ENCODE measurements around the gene RGL1. TPM values are rescaled to one million over a fixed set of nuclear protein-coding genes. Genes with fewer than 3 reads are reported as not detected.
A peak's percentile ranks its signal among the peaks of the same experiment; 100 is the strongest.

The RGL1 gene
- total RNA-seq, 4 donors from 2014 or later = 66.8 to 88.3 (median 74.6) TPM

GRCh38 chr1:183918589-183918988 lies 113.7 kb downstream of the RGL1 start:
- DNase-seq (ENCODE audit: low spot score) = no peak
- no peak for ATAC-seq (ENCODE audit: low FRiP score)
- TF ChIP-seq, protein P1, sequence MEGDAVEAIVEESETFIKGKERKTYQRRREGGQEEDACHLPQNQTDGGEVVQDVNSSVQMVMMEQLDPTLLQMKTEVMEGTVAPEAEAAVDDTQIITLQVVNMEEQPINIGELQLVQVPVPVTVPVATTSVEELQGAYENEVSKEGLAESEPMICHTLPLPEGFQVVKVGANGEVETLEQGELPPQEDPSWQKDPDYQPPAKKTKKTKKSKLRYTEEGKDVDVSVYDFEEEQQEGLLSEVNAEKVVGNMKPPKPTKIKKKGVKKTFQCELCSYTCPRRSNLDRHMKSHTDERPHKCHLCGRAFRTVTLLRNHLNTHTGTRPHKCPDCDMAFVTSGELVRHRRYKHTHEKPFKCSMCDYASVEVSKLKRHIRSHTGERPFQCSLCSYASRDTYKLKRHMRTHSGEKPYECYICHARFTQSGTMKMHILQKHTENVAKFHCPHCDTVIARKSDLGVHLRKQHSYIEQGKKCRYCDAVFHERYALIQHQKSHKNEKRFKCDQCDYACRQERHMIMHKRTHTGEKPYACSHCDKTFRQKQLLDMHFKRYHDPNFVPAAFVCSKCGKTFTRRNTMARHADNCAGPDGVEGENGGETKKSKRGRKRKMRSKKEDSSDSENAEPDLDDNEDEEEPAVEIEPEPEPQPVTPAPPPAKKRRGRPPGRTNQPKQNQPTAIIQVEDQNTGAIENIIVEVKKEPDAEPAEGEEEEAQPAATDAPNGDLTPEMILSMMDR (IDR thresholded peaks at IDR 0.05) = no peak

- DNase-seq (ENCODE audit: low spot score) (no peak), ATAC-seq (ENCODE audit: low FRiP score) (no peak)
- TF ChIP-seq, protein P1 (IDR thresholded peaks at IDR 0.05) = no peak
Observed at GRCh38 chr1:183920651-183921050, 115.7 kb downstream of the RGL1 start.

GRCh38 chr1:183922197-183922596 lies 117.3 kb downstream of the RGL1 start:
- no peak for DNase-seq (ENCODE audit: low spot score)
- ATAC-seq (ENCODE audit: low FRiP score) = no peak
- TF ChIP-seq, protein P1 (IDR thresholded peaks at IDR 0.05) = no peak

DNA sequence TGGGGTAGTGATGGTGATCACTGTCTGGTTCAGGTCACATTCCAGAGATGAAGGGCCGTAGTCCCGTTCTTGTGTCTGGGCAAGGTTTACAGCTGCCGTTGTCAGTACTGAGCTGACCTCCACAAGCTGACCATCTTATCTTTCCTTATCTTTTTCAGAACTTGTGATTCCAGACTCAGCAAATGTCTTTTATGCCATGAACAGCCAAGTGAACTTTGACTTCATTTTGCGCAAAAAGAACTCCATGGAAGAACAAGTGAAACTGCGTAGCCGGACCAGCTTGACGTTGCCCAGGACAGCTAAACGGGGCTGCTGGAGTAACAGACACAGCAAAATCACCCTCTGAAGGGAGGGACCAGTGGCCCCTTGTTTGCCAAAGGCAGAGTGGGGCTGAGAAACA lies 121.0 kb downstream of the RGL1 start:
- TF ChIP-seq, protein P1 (IDR thresholded peaks at IDR 0.05) = no peak
- ATAC-seq (ENCODE audit: low FRiP score) = no peak
- no peak for DNase-seq (ENCODE audit: low spot score)

- ATAC-seq (ENCODE audit: low FRiP score) = no peak
Observed at GRCh38 chr1:183926983-183927382, 122.1 kb downstream of the RGL1 start.

DNA sequence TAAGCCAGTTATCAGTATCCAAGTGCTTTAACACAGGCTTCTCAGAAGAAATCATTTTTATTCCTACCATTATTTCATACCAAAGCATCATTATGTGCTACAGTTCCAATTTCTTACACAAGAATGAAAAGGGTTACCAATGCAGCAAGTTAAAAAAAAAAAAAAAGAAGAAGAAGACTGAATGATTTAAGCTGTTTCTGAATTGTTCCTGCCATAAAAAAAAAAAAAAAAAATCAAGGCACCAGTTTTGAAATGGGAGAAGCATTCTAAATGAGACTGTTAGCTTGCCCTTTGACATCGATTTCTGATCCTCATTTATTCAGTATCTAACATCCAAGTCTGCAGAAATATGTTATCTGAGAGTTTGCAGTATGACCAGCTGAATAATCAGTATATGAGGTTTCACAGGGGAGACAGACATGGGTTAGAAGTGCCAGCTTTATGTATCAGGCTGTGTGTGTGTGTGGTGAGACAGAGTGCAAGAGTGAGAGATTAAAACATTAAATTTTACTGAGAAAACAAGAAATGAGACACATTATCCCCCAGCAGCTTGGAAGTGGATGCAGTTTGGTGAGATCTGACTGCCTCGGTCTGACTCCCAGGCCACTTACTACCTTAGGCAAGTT lies 126.8 kb downstream of the RGL1 start:
- ATAC-seq (ENCODE audit: low FRiP score) (peak; percentile 15), DNase-seq (ENCODE audit: low spot score) (no peak)
- TF ChIP-seq, protein P1 (IDR thresholded peaks at IDR 0.05) = no peak

More at GRCh38 chr1:183926983-183927382, 122.1 kb downstream of the RGL1 start:
- TF ChIP-seq, protein P1 (IDR thresholded peaks at IDR 0.05) = no peak
- DNase-seq (ENCODE audit: low spot score) = no peak

DNA sequence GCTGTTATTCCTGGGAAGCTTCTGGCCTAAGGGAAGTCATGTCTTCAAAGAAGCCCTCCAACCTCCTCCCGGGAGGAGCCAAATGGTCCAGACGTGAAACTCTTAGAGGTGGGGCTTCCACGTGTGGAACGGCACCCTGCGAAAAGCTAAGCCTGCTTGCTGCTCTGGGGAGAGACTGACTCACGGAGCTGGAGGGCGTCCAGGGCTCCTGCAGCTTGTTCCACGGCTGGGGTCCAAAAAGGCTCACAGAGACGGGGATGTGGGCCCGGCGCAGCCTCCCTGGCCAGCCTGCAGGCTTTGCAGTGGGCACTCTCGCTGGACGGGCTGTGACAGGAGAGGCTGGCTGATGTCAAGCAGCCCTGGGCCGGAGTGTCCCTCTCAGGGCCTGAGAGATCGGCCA lies 127.5 kb downstream of the RGL1 start:
- ATAC-seq (ENCODE audit: low FRiP score) (peak; percentile 90), DNase-seq (ENCODE audit: low spot score) (peak; percentile 51)
- TF ChIP-seq, protein P1 (IDR thresholded peaks at IDR 0.05) = no peak

Data from omental fat pad (tissue), 4 donors.